Upper lobe of left lung (tissue), 6 donors: ENCODE results near the gene LDB2. TPM values are rescaled to one million over a fixed set of nuclear protein-coding genes. Genes with fewer than 3 reads are reported as not detected.

ENCODE experiments used
- ATAC-seq, 2 donors: fragments of 200-7000 bp; cut with Tn5 transposase; one replicate each; pipeline ENCODE4 v1.9.1; 2022; ENCODE audit warnings: mild to moderate bottlenecking in 2 of 2, moderate library complexity in 2 of 2; ENCODE audit not compliant: low FRiP score in 2 of 2
- DNase-seq, 2 donors: peaks; one replicate each; pipeline ENCODE4 v3.0.0-alpha.2; 2019 to 2020
- H3K27ac ChIP-seq, 4 donors: fragments of 200-600 bp; sonication (generic); one replicate each; pipeline ENCODE4 v1.5.1; 2016 to 2019
- H3K27me3 ChIP-seq, 4 donors: fragments of 200-600 bp; sonication (generic); one replicate each; pipeline ENCODE4 v1.5.1; 2017 to 2019
- H3K36me3 ChIP-seq, 4 donors: fragments of 200-600 bp; sonication (generic); one replicate each; pipeline ENCODE4 v1.5.1; 2016 to 2019
- H3K4me1 ChIP-seq, 4 donors: fragments of 200-600 bp; sonication (generic); one replicate each; pipeline ENCODE4 v1.5.1; 2018 to 2019
- H3K4me3 ChIP-seq, 4 donors: fragments of 200-600 bp; sonication (generic); one replicate each; pipeline ENCODE4 v1.5.1; 2017 to 2019; ENCODE audit warnings: mild to moderate bottlenecking in 2 of 4, moderate library complexity in 1 of 4
- H3K9me3 ChIP-seq, 4 donors: fragments of 200-600 bp; sonication (generic); one replicate each; pipeline ENCODE4 v1.5.1; 2018 to 2019
- EP300 ChIP-seq, 4 donors: sonication (generic); formaldehyde crosslinking; IDR thresholded peaks; one replicate each; pipeline ENCODE4 v1.5.1; 2017; ENCODE audit warnings: antibody characterized with exemption in 4 of 4, control low read depth in 2 of 4
- POLR2A ChIP-seq, 4 donors: fragments of 450-650 bp; IDR thresholded peaks; one replicate each; pipeline ENCODE4 v1.5.1; 2016 to 2017; ENCODE audit warnings: antibody characterized with exemption in 4 of 4, mild to moderate bottlenecking in 2 of 4
- POLR2AphosphoS5 ChIP-seq, 2 donors: sonication (generic); formaldehyde crosslinking; IDR thresholded peaks; one replicate each; pipeline ENCODE4 v1.5.1; 2017; ENCODE audit warnings: antibody characterized with exemption in 2 of 2
- WGBS, 2 donors: methylation state at CpG; one replicate each; pipeline ENCODE4 v1.1.5; 2017 to 2018; 5-methylcytosine and 5-hydroxymethylcytosine counted together
- total RNA-seq, 6 donors: library from RNA; depleted of rRNA in 4 of 6; stranded (reverse); fragments of >200 nt in 4 of 6; gene quantifications; one replicate each; pipeline versions ENCODE4 v1.1.0 to v1.2.1, GENCODE V29; 2016 to 2021
- TF ChIP-seq, protein P1 (sequence below), 6 experiments: fragments of 450-650 bp in 4 of 6; fragments of 200-600 bp in 2 of 6; sonication (generic) in 2 of 6; IDR thresholded peaks; one replicate each; pipeline ENCODE4 v1.5.1; 2016 to 2019; ENCODE audit warnings: antibody characterized with exemption in 6 of 6
- donor health status: DM: no; HTN: no; CAD: no; lungs with moderate emphysema.
- donor health status: DM: no; HTN: yes; CAD: no; lungs with severe emphysema.

LDB2 gene
- total RNA-seq, 6 donors from 2014 or later = 34.6 to 94.4 (median 45.9) TPM

DNA sequence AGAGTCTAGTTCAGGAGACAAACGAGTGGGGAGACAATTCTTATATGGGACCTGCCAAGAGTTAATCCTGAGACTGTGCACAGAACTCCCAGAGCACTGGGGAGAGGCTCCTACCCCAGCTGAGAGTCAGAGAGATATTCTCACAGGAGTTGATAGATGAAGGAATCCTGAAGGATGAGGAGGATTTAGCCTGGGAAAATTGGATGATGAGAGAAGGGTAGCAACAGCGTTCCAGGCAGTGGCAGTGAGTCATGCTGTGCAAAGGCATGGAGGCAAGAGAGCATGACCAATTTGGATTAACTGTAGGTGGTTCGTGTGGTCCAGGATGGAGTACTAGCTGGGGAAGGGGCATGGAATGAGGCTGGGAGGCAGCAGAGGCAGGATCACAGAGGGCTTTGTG is 318.6 kb downstream of the LDB2 start:
- no peak for ATAC-seq
- TF ChIP-seq POLR2AphosphoS5 (IDR thresholded peaks at IDR 0.05) (no peak), POLR2A (IDR thresholded peaks at IDR 0.05) (no peak), EP300 (IDR thresholded peaks at IDR 0.05) (no peak)
- TF ChIP-seq, protein P1, sequence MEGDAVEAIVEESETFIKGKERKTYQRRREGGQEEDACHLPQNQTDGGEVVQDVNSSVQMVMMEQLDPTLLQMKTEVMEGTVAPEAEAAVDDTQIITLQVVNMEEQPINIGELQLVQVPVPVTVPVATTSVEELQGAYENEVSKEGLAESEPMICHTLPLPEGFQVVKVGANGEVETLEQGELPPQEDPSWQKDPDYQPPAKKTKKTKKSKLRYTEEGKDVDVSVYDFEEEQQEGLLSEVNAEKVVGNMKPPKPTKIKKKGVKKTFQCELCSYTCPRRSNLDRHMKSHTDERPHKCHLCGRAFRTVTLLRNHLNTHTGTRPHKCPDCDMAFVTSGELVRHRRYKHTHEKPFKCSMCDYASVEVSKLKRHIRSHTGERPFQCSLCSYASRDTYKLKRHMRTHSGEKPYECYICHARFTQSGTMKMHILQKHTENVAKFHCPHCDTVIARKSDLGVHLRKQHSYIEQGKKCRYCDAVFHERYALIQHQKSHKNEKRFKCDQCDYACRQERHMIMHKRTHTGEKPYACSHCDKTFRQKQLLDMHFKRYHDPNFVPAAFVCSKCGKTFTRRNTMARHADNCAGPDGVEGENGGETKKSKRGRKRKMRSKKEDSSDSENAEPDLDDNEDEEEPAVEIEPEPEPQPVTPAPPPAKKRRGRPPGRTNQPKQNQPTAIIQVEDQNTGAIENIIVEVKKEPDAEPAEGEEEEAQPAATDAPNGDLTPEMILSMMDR (IDR thresholded peaks at IDR 0.05) = no peak
- 72 to 78% methylated on average over 3 of the region's 3 CpGs for WGBS, 2 donors

DNA sequence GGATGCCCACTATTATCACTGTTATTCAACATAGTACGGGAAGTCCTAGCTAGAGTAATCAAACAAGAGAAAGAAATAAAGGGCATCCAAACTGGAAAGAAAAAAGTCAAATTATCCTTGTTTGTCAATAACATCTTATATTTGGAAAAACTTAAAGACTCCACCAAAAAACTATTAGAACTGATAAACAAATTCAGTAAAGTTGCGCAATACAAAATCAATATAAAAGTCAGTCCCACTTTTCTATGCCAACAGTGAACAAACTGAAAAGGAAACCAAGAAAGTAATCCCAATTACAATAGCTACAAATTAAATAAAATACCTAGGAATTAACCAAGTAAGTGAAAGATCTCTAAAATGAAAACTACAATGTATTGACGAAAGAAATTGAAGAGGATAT is 321.3 kb downstream of the LDB2 start:
- Histone ChIP-seq H3K36me3 (peaks cover 0 to 12% (median 0%) of the 10 kb centered on the region in 4 donors), H3K27ac (no peak overlapping the region), H3K9me3 (no peaks in the 10 kb centered on the region), H3K4me1 (peaks cover 0 to 8% (median 4%) of the 10 kb centered on the region in 4 donors), H3K27me3 (no peaks in the 10 kb centered on the region), H3K4me3 (no peak overlapping the region)
- DNase-seq (no peak), ATAC-seq (no peak)
- 96 to 97% methylated on average over 3 of the region's 3 CpGs for WGBS, 2 donors
- TF ChIP-seq EP300 (IDR thresholded peaks at IDR 0.05) (no peak), POLR2A (IDR thresholded peaks at IDR 0.05) (no peak), POLR2AphosphoS5 (IDR thresholded peaks at IDR 0.05) (no peak)
- TF ChIP-seq, protein P1 (IDR thresholded peaks at IDR 0.05) = no peak

More for the DNA sequence above, 318.6 kb downstream of the LDB2 start:
- no peaks in the 10 kb centered on the region for H3K9me3 ChIP-seq
- H3K27me3 ChIP-seq = no peaks in the 10 kb centered on the region
- H3K36me3 ChIP-seq = peaks cover 0 to 24% (median 0%) of the 10 kb centered on the region in 4 donors
- H3K27ac ChIP-seq = no peak overlapping the region
- no peak for DNase-seq
- H3K4me1 ChIP-seq = peaks cover 0 to 3% (median 0%) of the 10 kb centered on the region in 4 donors
- no peak overlapping the region for H3K4me3 ChIP-seq

DNA sequence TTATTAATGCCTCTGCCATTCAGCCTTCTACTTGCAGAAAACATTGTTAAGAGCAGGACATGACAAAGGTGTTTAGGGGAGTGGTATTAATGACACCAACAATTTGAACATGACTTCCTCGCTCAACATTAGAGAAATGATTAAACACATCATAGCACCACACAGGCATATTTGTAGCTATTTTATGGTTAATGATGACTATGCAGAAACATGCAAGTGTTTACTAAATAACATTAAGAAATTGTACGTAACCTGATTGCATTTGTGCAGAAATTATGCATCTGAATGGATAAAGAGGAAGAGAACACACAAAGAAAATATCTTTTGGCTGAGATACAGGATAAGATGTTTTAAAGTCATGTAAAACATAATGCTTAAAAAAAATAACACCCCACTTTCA is 323.5 kb downstream of the LDB2 start:
- Histone ChIP-seq H3K4me1 (peaks cover 0 to 8% (median 4%) of the 10 kb centered on the region in 4 donors), H3K4me3 (no peak overlapping the region), H3K36me3 (no peaks in the 10 kb centered on the region), H3K27ac (no peak overlapping the region), H3K27me3 (no peaks in the 10 kb centered on the region), H3K9me3 (no peaks in the 10 kb centered on the region)
- TF ChIP-seq EP300 (IDR thresholded peaks at IDR 0.05) (no peak), POLR2AphosphoS5 (IDR thresholded peaks at IDR 0.05) (no peak), POLR2A (IDR thresholded peaks at IDR 0.05) (no peak)
- TF ChIP-seq, protein P1 (IDR thresholded peaks at IDR 0.05) = no peak
- ATAC-seq (no peak), DNase-seq (no peak)
- 88 to 91% methylated on average over 2 of the region's 2 CpGs for WGBS, 2 donors

GRCh38 chr4:16573739-16574138 is 324.7 kb downstream of the LDB2 start:
- Histone ChIP-seq H3K4me1 (peaks cover 0 to 8% (median 4%) of the 10 kb centered on the region in 4 donors), H3K4me3 (no peak overlapping the region), H3K27ac (no peak overlapping the region), H3K9me3 (no peaks in the 10 kb centered on the region), H3K36me3 (no peaks in the 10 kb centered on the region), H3K27me3 (no peaks in the 10 kb centered on the region)
- ATAC-seq = peak in 1 of 2 donors; percentile 86
- no peak for DNase-seq
- TF ChIP-seq POLR2AphosphoS5 (IDR thresholded peaks at IDR 0.05) (no peak), EP300 (IDR thresholded peaks at IDR 0.05) (no peak), POLR2A (IDR thresholded peaks at IDR 0.05) (no peak)
- TF ChIP-seq, protein P1 (IDR thresholded peaks at IDR 0.05) = no peak
- 44 to 53% methylated on average over 4 to 5 of the region's 5 CpGs for WGBS, 2 donors

GRCh38 chr4:16573206-16573605 is 325.2 kb downstream of the LDB2 start:
- no peak overlapping the region for H3K4me3 ChIP-seq
- DNase-seq = no peak
- H3K27me3 ChIP-seq = no peaks in the 10 kb centered on the region
- TF ChIP-seq EP300 (IDR thresholded peaks at IDR 0.05) (no peak), POLR2AphosphoS5 (IDR thresholded peaks at IDR 0.05) (no peak), POLR2A (IDR thresholded peaks at IDR 0.05) (no peak)
- TF ChIP-seq, protein P1 (IDR thresholded peaks at IDR 0.05) = no peak
- no peak overlapping the region for H3K27ac ChIP-seq
- no peaks in the 10 kb centered on the region for H3K9me3 ChIP-seq
- WGBS, 2 donors = 90% methylated on average over 4 of the region's 4 CpGs
- peaks cover 0 to 8% (median 4%) of the 10 kb centered on the region in 4 donors for H3K4me1 ChIP-seq
- no peaks in the 10 kb centered on the region for H3K36me3 ChIP-seq
- ATAC-seq = peak in 1 of 2 donors; percentile 80
